Left ventricle myocardium inferior (tissue), 1 donor: ENCODE results near the gene FHIT. TPM values are rescaled to one million over a fixed set of nuclear protein-coding genes. Genes with fewer than 3 reads are reported as not detected.

ENCODE experiments used
- DNase-seq: peaks from one replicate; pipeline ENCODE4 v3.0.0-alpha.2; 2020
- H3K27ac ChIP-seq: fragments of 200-600 bp; replicated peaks from 2 replicates; pipeline ENCODE4 v1.8.0; 2021
- H3K27me3 ChIP-seq: fragments of 200-600 bp; 2 replicates; pipeline ENCODE4 v1.8.0; 2021; ENCODE audit warnings: low read depth
- H3K36me3 ChIP-seq: fragments of 200-600 bp; 2 replicates; pipeline ENCODE4 v1.8.0; 2021
- H3K4me1 ChIP-seq: fragments of 200-600 bp; 2 replicates; pipeline ENCODE4 v1.8.0; 2021
- H3K4me3 ChIP-seq: fragments of 200-600 bp; 2 replicates; pipeline ENCODE4 v1.8.0; 2021; ENCODE audit warnings: mild to moderate bottlenecking, moderate library complexity
- H3K9me3 ChIP-seq: fragments of 200-600 bp; replicated peaks from 2 replicates; pipeline ENCODE4 v1.8.0; 2021
- CTCF ChIP-seq: fragments of 200-600 bp; IDR thresholded peaks from 2 replicates; pipeline ENCODE4 v1.8.0; 2021; ENCODE audit warnings: antibody characterized with exemption, mild to moderate bottlenecking, borderline replicate concordance
- intact Hi-C: fragments of 100-400 bp; cut with micrococcal nuclease; formaldehyde crosslinking; loops from one replicate; pipeline ENCODE4 v1.11.0; 2022
- total RNA-seq: library from RNA; stranded (reverse); fragmentation: NEBNext Ultra II Directional; extraction: Animal tissue kit (Norgen Biotek cat#: 25700); gene quantifications from one replicate; pipeline ENCODE4 v1.2.1, GENCODE V29; 2021
- donor health status: DM: no; HTN: yes; CAD: no; lungs with severe emphysema.

FHIT gene
- total RNA-seq, 1 donor from 2014 or later = 16.0 TPM

- no peaks in the 10 kb centered on the region for H3K9me3 ChIP-seq
- no peak for TF ChIP-seq CTCF
- intact Hi-C loops = no loop called here
- no peak overlapping the region for H3K27ac ChIP-seq
- no peak overlapping the region for H3K4me3 ChIP-seq
- H3K4me1 ChIP-seq = no peaks in the 10 kb centered on the region
- no peaks in the 10 kb centered on the region for H3K36me3 ChIP-seq
- H3K27me3 ChIP-seq = no peaks in the 10 kb centered on the region
- DNase-seq = no peak
Measured at GRCh38 chr3:60448696-60449095, 802.6 kb downstream of the FHIT start.

DNA sequence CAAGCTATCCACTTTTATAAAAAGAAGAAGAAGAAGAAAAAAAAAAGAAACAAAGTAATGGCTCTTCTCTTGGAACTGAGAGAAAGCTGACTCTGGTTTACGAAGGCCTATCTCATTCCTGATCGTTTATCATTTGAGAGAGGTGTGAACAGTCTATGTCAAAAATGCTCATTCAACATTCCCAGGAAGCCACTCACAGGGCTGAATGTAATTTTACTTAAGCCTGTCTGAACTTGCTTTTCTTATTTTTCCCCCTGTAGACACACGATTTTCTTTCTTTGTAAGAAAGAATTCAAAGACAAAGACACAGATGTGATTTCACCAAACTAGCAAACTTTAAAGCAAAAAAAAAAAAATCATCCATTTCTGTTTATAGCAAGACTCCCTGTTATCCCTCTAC is 805.8 kb downstream of the FHIT start:
- Histone ChIP-seq H3K27me3 (no peaks in the 10 kb centered on the region), H3K27ac (no peak overlapping the region), H3K4me3 (no peak overlapping the region), H3K4me1 (no peaks in the 10 kb centered on the region), H3K9me3 (no peaks in the 10 kb centered on the region), H3K36me3 (no peaks in the 10 kb centered on the region)
- intact Hi-C loops = no loop called here
- DNase-seq = no peak
- TF ChIP-seq CTCF = no peak

DNA sequence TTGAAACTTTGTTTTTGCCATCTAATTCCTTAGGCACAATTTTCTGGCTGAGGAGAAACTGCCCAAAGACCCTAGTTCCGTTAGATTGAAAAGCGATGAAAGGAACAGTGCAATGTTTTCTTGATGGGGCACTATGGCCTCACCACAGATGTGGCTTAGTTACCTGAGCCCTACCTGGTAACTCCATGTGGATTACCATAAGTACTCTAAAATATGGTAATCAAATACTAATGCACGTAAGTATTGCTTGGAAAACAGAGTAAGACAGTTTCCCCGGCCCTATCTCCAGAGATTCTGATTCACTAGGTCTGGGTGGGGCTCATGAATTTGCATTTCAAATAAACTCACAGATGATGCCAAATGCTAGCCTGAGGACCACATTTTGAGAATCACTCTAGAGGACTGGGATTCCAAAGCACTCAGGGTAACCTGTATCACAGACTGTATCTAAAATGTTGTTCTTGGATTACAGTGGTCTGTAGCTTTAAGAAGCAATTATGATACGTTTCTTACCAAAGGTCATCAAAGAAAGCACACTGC is 806.3 kb downstream of the FHIT start:
- no peak for TF ChIP-seq CTCF
- intact Hi-C loops = no loop called here
- H3K9me3 ChIP-seq = no peaks in the 10 kb centered on the region
- no peaks in the 10 kb centered on the region for H3K36me3 ChIP-seq
- no peak overlapping the region for H3K4me3 ChIP-seq
- no peaks in the 10 kb centered on the region for H3K27me3 ChIP-seq
- no peak overlapping the region for H3K27ac ChIP-seq
- DNase-seq = no peak
- no peaks in the 10 kb centered on the region for H3K4me1 ChIP-seq

DNA sequence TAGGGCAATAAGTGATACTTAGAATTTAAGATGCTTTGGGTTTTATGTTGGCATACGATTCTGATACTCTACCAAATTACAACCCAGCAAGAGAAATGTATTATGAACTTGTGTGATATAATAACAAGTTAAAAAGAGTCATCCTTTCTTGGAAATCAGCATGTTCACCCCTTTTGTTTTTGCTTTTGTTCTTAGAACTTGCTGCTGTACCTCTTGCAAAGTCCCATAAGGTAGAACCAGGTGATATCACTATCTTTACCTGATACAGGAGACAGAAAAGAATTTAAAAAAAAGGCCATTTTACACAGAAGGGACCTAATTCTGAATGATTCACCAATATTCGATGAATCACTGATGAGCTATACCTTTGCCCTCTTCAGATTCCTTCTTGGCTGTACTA is 810.4 kb downstream of the FHIT start:
- Histone ChIP-seq H3K36me3 (no peaks in the 10 kb centered on the region), H3K27ac (no peak overlapping the region), H3K9me3 (no peaks in the 10 kb centered on the region), H3K4me1 (no peaks in the 10 kb centered on the region), H3K27me3 (no peaks in the 10 kb centered on the region), H3K4me3 (no peak overlapping the region)
- DNase-seq = no peak
- no peak for TF ChIP-seq CTCF
- intact Hi-C loops = no loop called here

DNA sequence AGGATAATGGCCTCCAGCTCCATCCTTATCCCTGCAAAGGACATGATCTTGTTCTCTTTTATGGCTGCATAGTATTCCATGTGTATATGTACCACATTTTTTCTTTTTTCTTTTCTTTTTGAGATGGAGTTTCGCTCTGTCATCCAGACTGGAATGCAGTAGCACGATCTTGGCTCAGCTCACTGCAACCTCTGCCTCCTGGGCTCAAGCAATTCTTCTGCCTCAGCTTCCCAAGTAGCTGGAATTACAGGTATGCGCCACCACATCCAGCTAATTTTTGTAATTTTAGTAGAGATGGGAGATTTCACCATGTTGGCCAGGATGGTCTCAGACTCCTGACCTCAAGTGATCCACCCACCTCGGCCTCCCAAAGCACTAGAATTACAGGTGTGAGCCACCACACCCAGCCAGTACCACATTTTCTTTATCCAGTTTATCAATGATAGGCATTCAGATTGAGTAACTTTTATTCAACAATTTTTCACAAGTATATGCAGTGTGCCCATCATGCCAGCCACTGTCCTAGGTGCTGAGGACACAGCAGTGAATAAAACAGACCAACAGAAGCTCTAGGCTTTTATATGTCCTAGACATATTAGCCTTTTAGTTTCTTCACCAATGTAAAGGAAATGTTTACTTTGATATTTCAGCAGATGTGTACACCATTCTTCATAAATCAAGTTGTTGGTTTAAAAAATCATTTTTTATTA is 815.2 kb downstream of the FHIT start:
- TF ChIP-seq CTCF = no peak
- intact Hi-C loops = no loop called here
- Histone ChIP-seq H3K27me3 (no peaks in the 10 kb centered on the region), H3K4me3 (no peak overlapping the region), H3K36me3 (no peaks in the 10 kb centered on the region), H3K27ac (no peak overlapping the region), H3K4me1 (no peaks in the 10 kb centered on the region), H3K9me3 (no peaks in the 10 kb centered on the region)
- DNase-seq = no peak
